NCI-H1930 (cell line): ENCODE measurements around the gene PIN1.
"Not testable (repeated sequence)": the region's sequence is repeated elsewhere in the genome, so short reads cannot be mapped to it uniquely, and the experiment has no call there.

ENCODE experiments used
- DNase-seq, 2 experiments: peaks; one replicate each; lab custom pipeline; 2025; lab: John Stamatoyannopoulos, UW

Gene PIN1

GRCh38 chr19:9818734-9819595, 16.2 kb upstream of the PIN1 start, which contains the start of gene FBXL12:
Gene FBXL12, minus strand, starts transcription at chr19:9819079. Its CDS starts 266 bp downstream, at chr19:9818813.
- DNase-seq: peak; percentile 96 to 98

GRCh38 chr19:9819596-9819909, 15.6 kb upstream of the PIN1 start:
- no peak for DNase-seq

- not testable (repeated sequence) for DNase-seq
Observed at GRCh38 chr19:9820034-9820433, 15.1 kb upstream of the PIN1 start.

- no peak for DNase-seq
Observed at GRCh38 chr19:9823816-9824215, 11.3 kb upstream of the PIN1 start.

- DNase-seq: peak; percentile 77 to 80
Observed at GRCh38 chr19:9827289-9828238, 7.6 kb upstream of the PIN1 start, which contains the start of gene UBL5. Gene UBL5, plus strand, starts transcription at chr19:9827918. Its CDS starts 420 bp downstream, at chr19:9828338.

- DNase-seq: no peak
Observed at GRCh38 chr19:9828551-9829063, 6.5 kb upstream of the PIN1 start.

- DNase-seq: no peak
Observed at GRCh38 chr19:9834307-9834725, 802 bp upstream of the PIN1 start.

GRCh38 chr19:9835507-9835949, 410 bp downstream of the PIN1 start:
- no peak for DNase-seq

GRCh38 chr19:9836021-9836420, 903 bp downstream of the PIN1 start:
- no peak for DNase-seq

- no peak for DNase-seq
Observed at GRCh38 chr19:9838324-9838723, 3.2 kb downstream of the PIN1 start.

GRCh38 chr19:9839415-9839814, 4.3 kb downstream of the PIN1 start:
- DNase-seq: no peak

GRCh38 chr19:9842834-9843625, 7.9 kb downstream of the PIN1 start:
- DNase-seq: no peak

GRCh38 chr19:9843626-9844273, 8.6 kb downstream of the PIN1 start:
- DNase-seq: not testable (repeated sequence)

GRCh38 chr19:9847087-9847671, 12.1 kb downstream of the PIN1 start:
- DNase-seq: no peak

- DNase-seq: no peak
Observed at GRCh38 chr19:9848060-9848459, 12.9 kb downstream of the PIN1 start.

- no peak for DNase-seq
Observed at GRCh38 chr19:9848762-9849161, 13.6 kb downstream of the PIN1 start.

GRCh38 chr19:9849791-9850190, 14.7 kb downstream of the PIN1 start:
- DNase-seq: no peak

GRCh38 chr19:9850235-9850959, 15.3 kb downstream of the PIN1 start:
- no peak for DNase-seq

- DNase-seq: no peak
Observed at GRCh38 chr19:9854282-9854846, 19.2 kb downstream of the PIN1 start.

- DNase-seq: no peak
Observed at GRCh38 chr19:9856609-9857008, 21.5 kb downstream of the PIN1 start.
